LNCAP (cell line): ENCODE measurements around the gene GIN1.

Experiments used
- TF ChIP-seq, protein P1 (sequence below): fragments of 450-650 bp; IDR thresholded peaks from 2 replicates; pipeline ENCODE4 v1.5.1; 2017; ENCODE audit warnings: mild to moderate bottlenecking

GIN1 gene

GRCh38 chr5:103135461-103135860 lies 15.5 kb upstream of the GIN1 start:
- TF ChIP-seq, protein P1, sequence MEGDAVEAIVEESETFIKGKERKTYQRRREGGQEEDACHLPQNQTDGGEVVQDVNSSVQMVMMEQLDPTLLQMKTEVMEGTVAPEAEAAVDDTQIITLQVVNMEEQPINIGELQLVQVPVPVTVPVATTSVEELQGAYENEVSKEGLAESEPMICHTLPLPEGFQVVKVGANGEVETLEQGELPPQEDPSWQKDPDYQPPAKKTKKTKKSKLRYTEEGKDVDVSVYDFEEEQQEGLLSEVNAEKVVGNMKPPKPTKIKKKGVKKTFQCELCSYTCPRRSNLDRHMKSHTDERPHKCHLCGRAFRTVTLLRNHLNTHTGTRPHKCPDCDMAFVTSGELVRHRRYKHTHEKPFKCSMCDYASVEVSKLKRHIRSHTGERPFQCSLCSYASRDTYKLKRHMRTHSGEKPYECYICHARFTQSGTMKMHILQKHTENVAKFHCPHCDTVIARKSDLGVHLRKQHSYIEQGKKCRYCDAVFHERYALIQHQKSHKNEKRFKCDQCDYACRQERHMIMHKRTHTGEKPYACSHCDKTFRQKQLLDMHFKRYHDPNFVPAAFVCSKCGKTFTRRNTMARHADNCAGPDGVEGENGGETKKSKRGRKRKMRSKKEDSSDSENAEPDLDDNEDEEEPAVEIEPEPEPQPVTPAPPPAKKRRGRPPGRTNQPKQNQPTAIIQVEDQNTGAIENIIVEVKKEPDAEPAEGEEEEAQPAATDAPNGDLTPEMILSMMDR: no peak

GRCh38 chr5:103133231-103133630 lies 13.3 kb upstream of the GIN1 start:
- TF ChIP-seq, protein P1: no peak

DNA sequence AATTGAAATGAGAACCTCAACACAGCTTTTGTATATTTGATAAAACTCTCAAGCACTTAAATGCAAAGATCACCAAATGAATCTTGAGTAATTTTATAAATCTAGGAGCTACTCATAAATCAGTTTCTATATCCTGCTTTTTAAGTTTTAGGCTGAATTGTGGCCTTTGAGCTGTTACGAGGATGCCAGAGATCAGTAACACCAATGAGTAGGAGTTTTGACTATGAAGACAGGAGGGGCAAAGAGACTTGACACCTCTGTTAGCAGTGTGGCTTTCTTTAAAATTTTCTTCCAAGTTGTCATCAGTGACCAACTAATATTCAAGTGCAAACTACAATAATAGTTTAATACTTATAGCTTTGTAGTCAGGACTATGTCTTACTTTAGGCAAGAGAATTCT lies 12.7 kb upstream of the GIN1 start:
- TF ChIP-seq, protein P1: no peak

DNA sequence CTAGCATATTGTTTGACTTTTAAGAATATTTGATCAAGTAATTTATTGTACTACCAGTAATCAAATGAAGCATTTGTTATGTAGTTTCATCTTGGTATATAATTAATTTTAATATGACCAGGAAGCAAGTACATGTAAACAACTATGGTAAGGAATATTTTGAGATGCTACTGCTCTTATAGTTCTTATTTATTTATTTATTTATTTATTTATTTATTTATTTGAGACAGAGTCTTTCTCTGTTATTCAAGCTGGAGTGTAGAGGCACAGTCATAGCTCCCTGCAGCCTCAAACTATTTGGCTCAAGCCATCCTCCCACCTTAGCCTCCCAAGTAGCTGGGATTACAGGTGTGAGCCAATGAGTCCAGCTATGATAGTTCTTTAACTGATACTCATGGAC lies 8.3 kb upstream of the GIN1 start:
- TF ChIP-seq, protein P1: no peak

DNA sequence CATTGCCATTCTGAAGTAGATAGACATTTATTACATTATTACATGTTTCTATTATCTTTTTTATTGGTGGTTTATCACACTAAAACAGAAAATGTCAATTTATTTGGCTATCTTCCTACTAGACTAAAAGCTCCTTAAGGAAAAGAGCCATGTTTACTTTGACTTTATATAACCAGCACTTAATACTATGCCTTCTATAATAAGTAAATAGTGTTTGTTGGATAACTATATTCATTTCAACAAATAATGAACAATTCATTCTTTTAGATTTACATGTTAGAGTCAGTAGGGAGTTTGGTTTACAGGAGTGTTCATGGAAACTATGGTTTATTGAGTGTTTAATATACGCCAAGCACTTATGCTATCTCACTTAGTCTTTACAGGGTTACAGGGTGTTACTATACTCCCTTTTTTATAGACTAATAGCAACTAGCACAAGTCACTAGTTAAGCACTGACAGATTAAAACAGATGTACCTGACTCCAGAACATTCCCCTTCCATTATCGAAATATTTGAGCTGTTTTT lies 7.4 kb upstream of the GIN1 start:
- TF ChIP-seq, protein P1: no peak

DNA sequence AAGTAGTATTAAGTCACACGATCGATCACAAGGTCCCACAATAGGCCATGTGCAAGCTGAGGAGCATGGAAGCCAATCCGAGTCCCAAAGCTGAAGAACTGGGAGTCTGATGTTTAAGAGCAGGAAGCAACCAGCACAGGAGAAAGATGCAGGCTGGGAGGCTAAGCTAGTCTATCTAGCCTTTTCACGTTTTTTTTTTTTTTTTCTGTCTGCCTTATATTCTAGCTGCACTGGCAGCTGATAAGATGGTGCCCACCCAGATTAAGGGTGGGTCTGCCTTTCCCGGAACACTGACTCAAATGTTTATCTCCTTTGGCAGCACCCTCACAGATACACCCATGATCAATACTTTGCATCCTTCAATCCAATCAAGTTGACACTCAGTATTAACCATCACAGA lies 6.6 kb upstream of the GIN1 start:
- TF ChIP-seq, protein P1: no peak

DNA sequence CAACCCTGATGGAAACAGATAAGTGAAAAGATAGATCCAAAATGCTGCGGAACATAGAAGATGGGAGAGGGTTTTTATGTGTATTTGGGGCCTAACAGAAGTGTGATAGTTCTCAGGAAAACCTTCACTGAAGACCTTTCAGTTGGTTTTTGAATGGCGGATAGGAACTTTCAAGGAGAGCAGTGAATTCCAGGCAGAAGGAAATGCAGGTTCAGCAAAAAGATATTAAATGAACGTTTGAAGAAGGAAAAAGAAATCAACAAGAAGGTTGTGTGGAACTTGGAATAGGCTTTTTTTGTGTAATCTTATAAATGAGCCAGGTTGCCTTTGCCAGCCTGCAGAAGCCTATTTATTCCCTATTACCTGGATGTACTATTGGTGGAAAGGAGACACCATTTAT lies 2.3 kb upstream of the GIN1 start:
- TF ChIP-seq, protein P1: no peak

- TF ChIP-seq, protein P1: no peak
These were observed 766 bp upstream of the GIN1 start for GRCh38 chr5:103120607-103121200.
